Astrocyte (in vitro differentiated cells and primary cell): ENCODE measurements around the gene FAM240B. TPM values are rescaled to one million over a fixed set of nuclear protein-coding genes. Genes with fewer than 3 reads are reported as not detected.

Experiments
- DNase-seq: peaks from one replicate; pipeline ENCODE4 v3.0.0-alpha.2; 2010; ENCODE audit warnings: low read depth
- FAIRE-seq: peaks from 2 replicates; lab custom pipeline; 2011; peaks lifted over from hg19 to GRCh38; lab: Jason Lieb, UNC
- H2AFZ ChIP-seq: 2 replicates; pipeline ENCODE4 v1.6.0; 2012; ENCODE audit warnings: low read depth, low read length, inconsistent platforms
- H3K27ac ChIP-seq: 2 replicates; pipeline ENCODE4 v1.5.1; 2011; ENCODE audit warnings: low read depth, low read length, inconsistent platforms
- H3K27me3 ChIP-seq: 2 replicates; pipeline ENCODE4 v1.6.0; 2011; ENCODE audit warnings: low read length, inconsistent platforms; ENCODE audit not compliant: insufficient read depth
- H3K36me3 ChIP-seq: 2 replicates; pipeline ENCODE4 v1.5.1; 2011; ENCODE audit warnings: low read length, inconsistent platforms; ENCODE audit not compliant: insufficient read depth
- H3K4me1 ChIP-seq: 2 replicates; pipeline ENCODE4 v1.5.1; 2011; ENCODE audit warnings: low read length, inconsistent platforms; ENCODE audit not compliant: insufficient read depth
- H3K4me2 ChIP-seq: 2 replicates; pipeline ENCODE4 v1.6.0; 2012; ENCODE audit warnings: low read length, inconsistent platforms
- H3K4me3 ChIP-seq: 2 replicates; pipeline ENCODE4 v1.5.1; 2011; ENCODE audit warnings: low read depth, mild to moderate bottlenecking, low read length, inconsistent platforms; ENCODE audit not compliant: insufficient read depth
- H3K79me2 ChIP-seq: 2 replicates; pipeline ENCODE4 v1.6.0; 2012; ENCODE audit warnings: mild to moderate bottlenecking, low read length, inconsistent platforms; ENCODE audit not compliant: insufficient read depth
- H3K9ac ChIP-seq: 2 replicates; pipeline ENCODE4 v1.6.0; 2012; ENCODE audit warnings: mild to moderate bottlenecking, low read length, inconsistent platforms
- H3K9me3 ChIP-seq: 2 replicates; pipeline ENCODE4 v1.5.1; 2012; ENCODE audit warnings: low read depth, mild to moderate bottlenecking, low read length, inconsistent platforms; ENCODE audit not compliant: insufficient read depth
- H4K20me1 ChIP-seq: 2 replicates; pipeline ENCODE4 v1.6.0; 2012; ENCODE audit warnings: low read length, inconsistent platforms; ENCODE audit not compliant: insufficient read depth
- H3K27ac Mint-ChIP-seq: one replicate; pipeline ENCODE4 v1.8.0; 2021; ENCODE audit warnings: mild to moderate bottlenecking, mixed read lengths; ENCODE audit not compliant: unreplicated experiment
- H3K27me3 Mint-ChIP-seq: one replicate; pipeline ENCODE4 v1.8.0; 2021; ENCODE audit warnings: low read depth, mixed read lengths; ENCODE audit not compliant: unreplicated experiment
- H3K36me3 Mint-ChIP-seq: one replicate; pipeline ENCODE4 v1.8.0; 2021; ENCODE audit warnings: low read depth, mixed read lengths; ENCODE audit not compliant: unreplicated experiment
- H3K4me1 Mint-ChIP-seq: one replicate; pipeline ENCODE4 v1.8.0; 2021; ENCODE audit warnings: low read depth, mixed read lengths; ENCODE audit not compliant: unreplicated experiment
- H3K4me3 Mint-ChIP-seq: one replicate; pipeline ENCODE4 v1.8.0; 2021; ENCODE audit warnings: mild to moderate bottlenecking, moderate library complexity, mixed read lengths; ENCODE audit not compliant: unreplicated experiment
- H3K9me3 Mint-ChIP-seq: one replicate; pipeline ENCODE4 v1.8.0; 2021; ENCODE audit warnings: mild to moderate bottlenecking, mixed read lengths; ENCODE audit not compliant: unreplicated experiment
- EZH2 ChIP-seq: IDR thresholded peaks from 2 replicates; pipeline ENCODE4 v1.6.1; 2012; ENCODE audit warnings: mild to moderate bottlenecking, low read length, inconsistent platforms; ENCODE audit not compliant: insufficient read depth
- total RNA-seq: library from RNA; stranded (reverse); gene quantifications from 2 replicates; pipeline ENCODE4 v1.2.1, GENCODE V29; 2021
- TF ChIP-seq, protein P1 (sequence below): IDR thresholded peaks from 2 replicates; pipeline ENCODE4 v1.5.1; 2011; ENCODE audit warnings: low read depth, mild to moderate bottlenecking, inconsistent platforms, low read length, moderate library complexity; ENCODE audit not compliant: insufficient read depth

The FAM240B gene
- total RNA-seq, 1 donor from 2014 or later, result not detected

DNA sequence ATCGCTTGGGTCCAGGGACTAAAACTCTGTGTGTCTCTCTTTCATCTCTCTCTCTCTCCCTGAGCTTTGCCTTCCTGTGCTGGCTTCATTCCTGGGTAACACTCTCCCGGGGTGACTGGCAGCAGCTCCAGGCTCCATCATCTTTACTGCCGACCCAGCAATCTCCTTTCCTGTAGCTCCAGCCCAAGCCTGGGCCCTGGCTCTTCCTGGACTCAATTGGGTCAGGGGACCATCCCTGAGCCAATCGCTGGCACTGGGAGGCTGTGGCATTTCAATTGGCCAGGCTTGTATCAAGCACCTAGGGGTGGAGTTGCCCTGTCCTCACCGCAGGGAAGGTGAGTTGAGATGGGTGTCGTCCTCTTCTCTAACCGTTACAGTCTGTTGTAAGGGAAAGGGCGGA, 31.9 kb downstream of the FAM240B start:
- Histone ChIP-seq H3K4me2 (no peak overlapping the region), H3K4me3 (no peak overlapping the region), H3K79me2 (no peaks in the 10 kb centered on the region), H3K4me1 (peaks cover 18% of the 10 kb centered on the region), H3K9ac (no peak overlapping the region), H2AFZ (no peak overlapping the region), H3K36me3 (no peaks in the 10 kb centered on the region), H3K9me3 (no peaks in the 10 kb centered on the region), H3K27me3 (no peaks in the 10 kb centered on the region), H3K27ac (no peak overlapping the region), H4K20me1 (no peaks in the 10 kb centered on the region)
- Mint-ChIP-seq H3K27me3 (no peaks in the 10 kb centered on the region), H3K36me3 (no peaks in the 10 kb centered on the region), H3K4me1 (peaks cover 19% of the 10 kb centered on the region), H3K9me3 (no peaks in the 10 kb centered on the region), H3K4me3 (no peak overlapping the region), H3K27ac (no peak overlapping the region)
- FAIRE-seq, result no peak
- DNase-seq, result no peak
- TF ChIP-seq EZH2, result no peak
- TF ChIP-seq, protein P1, sequence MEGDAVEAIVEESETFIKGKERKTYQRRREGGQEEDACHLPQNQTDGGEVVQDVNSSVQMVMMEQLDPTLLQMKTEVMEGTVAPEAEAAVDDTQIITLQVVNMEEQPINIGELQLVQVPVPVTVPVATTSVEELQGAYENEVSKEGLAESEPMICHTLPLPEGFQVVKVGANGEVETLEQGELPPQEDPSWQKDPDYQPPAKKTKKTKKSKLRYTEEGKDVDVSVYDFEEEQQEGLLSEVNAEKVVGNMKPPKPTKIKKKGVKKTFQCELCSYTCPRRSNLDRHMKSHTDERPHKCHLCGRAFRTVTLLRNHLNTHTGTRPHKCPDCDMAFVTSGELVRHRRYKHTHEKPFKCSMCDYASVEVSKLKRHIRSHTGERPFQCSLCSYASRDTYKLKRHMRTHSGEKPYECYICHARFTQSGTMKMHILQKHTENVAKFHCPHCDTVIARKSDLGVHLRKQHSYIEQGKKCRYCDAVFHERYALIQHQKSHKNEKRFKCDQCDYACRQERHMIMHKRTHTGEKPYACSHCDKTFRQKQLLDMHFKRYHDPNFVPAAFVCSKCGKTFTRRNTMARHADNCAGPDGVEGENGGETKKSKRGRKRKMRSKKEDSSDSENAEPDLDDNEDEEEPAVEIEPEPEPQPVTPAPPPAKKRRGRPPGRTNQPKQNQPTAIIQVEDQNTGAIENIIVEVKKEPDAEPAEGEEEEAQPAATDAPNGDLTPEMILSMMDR, result no peak

DNA sequence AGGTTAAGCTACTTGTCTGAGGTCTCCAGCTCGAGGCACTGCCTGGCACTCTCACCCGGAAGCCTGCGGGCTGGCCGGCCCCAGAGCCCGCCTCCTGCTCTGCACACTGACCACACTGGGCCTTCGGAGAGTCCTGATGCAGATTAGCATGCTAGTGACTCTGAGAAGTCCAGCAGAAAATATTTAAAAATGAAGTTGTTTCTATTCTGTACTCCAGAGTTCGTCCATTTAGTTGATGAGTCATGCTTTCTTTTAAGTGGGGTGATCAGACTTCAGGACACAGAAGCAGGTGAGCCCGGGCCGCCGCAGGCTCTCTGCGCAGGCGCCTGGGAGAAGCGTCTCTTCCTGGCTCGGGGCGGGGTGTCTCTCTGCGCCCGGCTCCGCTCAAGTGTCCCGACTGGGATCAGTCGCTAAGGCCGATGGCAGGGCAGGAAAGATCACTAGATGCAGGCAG, 32.5 kb downstream of the FAM240B start:
- no peaks in the 10 kb centered on the region for H3K79me2 ChIP-seq
- FAIRE-seq (no peak), DNase-seq (peak; percentile 16)
- no peak overlapping the region for H3K27ac ChIP-seq
- H3K36me3 Mint-ChIP-seq, result no peaks in the 10 kb centered on the region
- no peak overlapping the region for H3K27ac Mint-ChIP-seq
- H2AFZ ChIP-seq, result peak overlapping the region; percentile 30
- TF ChIP-seq EZH2, result no peak
- TF ChIP-seq, protein P1, result no peak
- no peaks in the 10 kb centered on the region for H3K9me3 ChIP-seq
- H3K4me3 ChIP-seq, result no peak overlapping the region
- no peaks in the 10 kb centered on the region for H3K27me3 Mint-ChIP-seq
- peaks cover 23% of the 10 kb centered on the region for H3K4me1 ChIP-seq
- H4K20me1 ChIP-seq, result no peaks in the 10 kb centered on the region
- no peak overlapping the region for H3K4me3 Mint-ChIP-seq
- no peak overlapping the region for H3K9ac ChIP-seq
- H3K4me1 Mint-ChIP-seq, result peaks cover 25% of the 10 kb centered on the region
- no peaks in the 10 kb centered on the region for H3K9me3 Mint-ChIP-seq
- H3K27me3 ChIP-seq, result no peaks in the 10 kb centered on the region
- H3K36me3 ChIP-seq, result no peaks in the 10 kb centered on the region
- peak overlapping the region; percentile 18 for H3K4me2 ChIP-seq

DNA sequence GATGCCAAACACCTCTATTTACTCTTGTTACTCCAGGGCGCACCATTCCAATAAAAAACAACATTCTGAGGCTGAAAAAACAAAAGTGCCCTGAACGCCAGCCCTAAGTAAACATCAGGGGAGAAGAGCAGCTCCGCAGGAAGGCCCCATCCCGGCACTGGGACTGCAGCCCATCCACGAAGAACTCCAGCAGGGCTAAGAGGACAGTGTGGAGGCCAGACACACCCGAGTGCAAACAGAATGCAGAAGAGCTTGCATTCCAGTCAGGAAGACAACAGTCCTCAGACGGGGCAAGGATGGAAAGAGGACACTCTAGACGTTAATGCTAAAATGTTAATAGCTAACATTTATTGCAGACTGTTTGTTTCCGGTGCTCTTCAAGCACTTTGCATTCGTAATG, 33.0 kb downstream of the FAM240B start:
- Mint-ChIP-seq H3K9me3 (no peaks in the 10 kb centered on the region), H3K4me3 (no peak overlapping the region), H3K27ac (peak overlapping the region; percentile 19), H3K4me1 (peaks cover 30% of the 10 kb centered on the region), H3K36me3 (no peaks in the 10 kb centered on the region), H3K27me3 (no peaks in the 10 kb centered on the region)
- peak overlapping the region; percentile 18 for H3K4me2 ChIP-seq
- H3K9me3 ChIP-seq, result no peaks in the 10 kb centered on the region
- TF ChIP-seq, protein P1, result no peak
- no peak for TF ChIP-seq EZH2
- H3K27ac ChIP-seq, result no peak overlapping the region
- H3K9ac ChIP-seq, result no peak overlapping the region
- H3K36me3 ChIP-seq, result no peaks in the 10 kb centered on the region
- peak overlapping the region; percentile 30 for H2AFZ ChIP-seq
- DNase-seq, result no peak
- H4K20me1 ChIP-seq, result no peaks in the 10 kb centered on the region
- no peak for FAIRE-seq
- no peak overlapping the region for H3K4me3 ChIP-seq
- no peaks in the 10 kb centered on the region for H3K27me3 ChIP-seq
- H3K79me2 ChIP-seq, result no peaks in the 10 kb centered on the region
- peaks cover 28% of the 10 kb centered on the region for H3K4me1 ChIP-seq
